ENCODE data around the gene RREB1. TPM values are rescaled to one million over a fixed set of nuclear protein-coding genes. Genes with fewer than 3 reads are reported as not detected.

The RREB1 gene
- total RNA-seq, 2 experiments from 2014 or later: 18.7 to 19.7 TPM

GRCh38 chr6:7112171-7112570 lies 4.4 kb downstream of the RREB1 start:
- TF ChIP-seq CTCF (IDR thresholded peaks at IDR 0.05): no peak
- Mint-ChIP-seq H3K4me1 (ENCODE audit: low read depth) (peaks cover 71% of the 10 kb centered on the region), H3K27me3 (no peaks in the 10 kb centered on the region), H3K27ac (peak overlapping the region; percentile 18), H3K4me3 (peak overlapping the region; percentile 61), H3K36me3 (ENCODE audit: low read depth) (peaks cover 8% of the 10 kb centered on the region), H3K9me3 (no peaks in the 10 kb centered on the region)
- ChIA-PET CTCF (interaction anchor here (1.5 kb wide), 1 partner anchor 416 kb away, joined by 3 read pairs; no protein-coding TSS in a partner anchor), POLR2A (interaction anchor here (0.7 to 3.6 kb wide), 3 partner anchors 9 to 26 kb away, joined by 3 to 15 read pairs (median 5); no protein-coding TSS in a partner anchor)
- no peak for DNase-seq
- intact Hi-C loops (cut with micrococcal nuclease): no loop called here
- ATAC-seq: no peak

- intact Hi-C loops (cut with micrococcal nuclease): no loop called here
- ChIA-PET CTCF (interaction anchor here (1.1 kb wide), 2 partner anchors 22 to 25 kb away, joined by 3 read pairs; no protein-coding TSS in a partner anchor), POLR2A (interaction anchor here (1.6 to 1.8 kb wide), 2 partner anchors 17 to 54 kb away, joined by 3 to 5 read pairs; no protein-coding TSS in a partner anchor)
- DNase-seq (peak; percentile 67), ATAC-seq (peak; percentile 41)
- Mint-ChIP-seq H3K36me3 (ENCODE audit: low read depth) (peaks cover 8% of the 10 kb centered on the region), H3K27me3 (no peaks in the 10 kb centered on the region), H3K4me3 (peak overlapping the region; percentile 61), H3K9me3 (no peaks in the 10 kb centered on the region), H3K27ac (peak overlapping the region; percentile 18), H3K4me1 (ENCODE audit: low read depth) (peaks cover 71% of the 10 kb centered on the region)
- TF ChIP-seq CTCF (IDR thresholded peaks at IDR 0.05): no peak
Measured at GRCh38 chr6:7112741-7113313, 5.1 kb downstream of the RREB1 start.

GRCh38 chr6:7114744-7115458 lies 7.1 kb downstream of the RREB1 start:
- H3K4me3 Mint-ChIP-seq: no peak overlapping the region
- no peak overlapping the region for H3K27ac Mint-ChIP-seq
- no peaks in the 10 kb centered on the region for H3K9me3 Mint-ChIP-seq
- ATAC-seq (no peak), DNase-seq (no peak)
- TF ChIP-seq CTCF (IDR thresholded peaks at IDR 0.05): no peak
- no peaks in the 10 kb centered on the region for H3K27me3 Mint-ChIP-seq
- peaks cover 12% of the 10 kb centered on the region for H3K36me3 Mint-ChIP-seq (ENCODE audit: low read depth)
- intact Hi-C loops (cut with micrococcal nuclease): no loop called here
- H3K4me1 Mint-ChIP-seq (ENCODE audit: low read depth): peaks cover 81% of the 10 kb centered on the region
- ChIA-PET POLR2A (interaction anchor here (0.6 to 2.7 kb wide), 5 partner anchors 10 to 108 kb away, joined by 3 to 9 read pairs (median 4); no protein-coding TSS in a partner anchor), CTCF (interaction anchor here (1.0 kb wide), 1 partner anchor 10 kb away, joined by 3 read pairs; no protein-coding TSS in a partner anchor)

GRCh38 chr6:7115543-7116231 lies 7.9 kb downstream of the RREB1 start:
- no peak overlapping the region for H3K4me3 Mint-ChIP-seq
- no peak for ATAC-seq

More at GRCh38 chr6:7115543-7116231, 7.9 kb downstream of the RREB1 start:
- peaks cover 73% of the 10 kb centered on the region for H3K4me1 Mint-ChIP-seq (ENCODE audit: low read depth)
- H3K36me3 Mint-ChIP-seq (ENCODE audit: low read depth): peaks cover 9% of the 10 kb centered on the region
- intact Hi-C loops (cut with micrococcal nuclease): no loop called here
- no peaks in the 10 kb centered on the region for H3K9me3 Mint-ChIP-seq
- no peak for DNase-seq
- H3K27ac Mint-ChIP-seq: peak overlapping the region; percentile 27
- no peaks in the 10 kb centered on the region for H3K27me3 Mint-ChIP-seq
- ChIA-PET POLR2A (interaction anchor here (1.1 to 2.7 kb wide), 6 partner anchors 9 to 304 kb away, joined by 3 to 9 read pairs (median 4); no protein-coding TSS in a partner anchor), CTCF (interaction anchor here (0.6 to 1.2 kb wide), 5 partner anchors 12 to 128 kb away, joined by 3 to 4 read pairs (median 3); no protein-coding TSS in a partner anchor)
- no peak for TF ChIP-seq CTCF (IDR thresholded peaks at IDR 0.05)
